Embryonic facial prominence (tissue), 1 donor: Measurements from ENCODE around the gene SMCO3.
A peak's percentile ranks its signal among the peaks of the same experiment; 100 is the strongest.
"Not testable (repeated sequence)": the region's sequence is repeated elsewhere in the genome, so short reads cannot be mapped to it uniquely, and the experiment has no call there.

ENCODE experiments used
- DNase-seq: peaks from one replicate; pipeline ENCODE4 v3.0.0-alpha.2; 2016; ENCODE audit errors: extremely low spot score

Gene SMCO3

GRCh38 chr12:14774906-14775635 is 38.9 kb downstream of the SMCO3 start:
- DNase-seq, result peak; percentile 10

GRCh38 chr12:14774074-14774905 is 39.7 kb downstream of the SMCO3 start:
- peak; percentile 99 for DNase-seq

- peak; percentile 22 for DNase-seq
These were observed 40.3 kb downstream of the SMCO3 start for GRCh38 chr12:14773685-14774073.

GRCh38 chr12:14772946-14773345 is 41.0 kb downstream of the SMCO3 start:
- DNase-seq, result no peak

GRCh38 chr12:14771651-14772137 is 42.3 kb downstream of the SMCO3 start:
- peak; percentile 21 for DNase-seq

GRCh38 chr12:14770496-14771461 is 43.2 kb downstream of the SMCO3 start:
- peak; percentile 84 for DNase-seq

GRCh38 chr12:14769969-14770495 is 44.0 kb downstream of the SMCO3 start:
- peak; percentile 49 for DNase-seq

GRCh38 chr12:14769466-14769968 is 44.5 kb downstream of the SMCO3 start:
- DNase-seq, result peak; percentile 8

GRCh38 chr12:14768823-14769405 is 45.1 kb downstream of the SMCO3 start:
- DNase-seq, result peak; percentile 10

- no peak for DNase-seq
These were observed 46.4 kb downstream of the SMCO3 start for GRCh38 chr12:14767617-14768016.

- no peak for DNase-seq
These were observed 47.2 kb downstream of the SMCO3 start for GRCh38 chr12:14766649-14767215.

- not testable (repeated sequence) for DNase-seq
These were observed 48.0 kb downstream of the SMCO3 start for GRCh38 chr12:14766020-14766419.

GRCh38 chr12:14765398-14765797 is 48.6 kb downstream of the SMCO3 start:
- DNase-seq, result no peak

- not testable (repeated sequence) for DNase-seq
These were observed 54.2 kb downstream of the SMCO3 start for GRCh38 chr12:14759711-14760280.

GRCh38 chr12:14756334-14757143 is 57.4 kb downstream of the SMCO3 start:
- DNase-seq, result no peak
